Peyer's patch (tissue), 4 donors: ENCODE measurements around the gene KIF23. TPM values are rescaled to one million over a fixed set of nuclear protein-coding genes. Genes with fewer than 3 reads are reported as not detected.

Source experiments
- DNase-seq, 3 donors: peaks; one replicate each; pipeline ENCODE4 v3.0.0-alpha.2; 2017 to 2019
- H3K27ac ChIP-seq, 4 donors: fragments of 200-600 bp; sonication (generic); one replicate each; pipeline ENCODE4 v1.5.1; 2016 to 2019
- H3K27me3 ChIP-seq, 2 donors: fragments of 200-600 bp; sonication (generic); one replicate each; pipeline ENCODE4 v1.5.1; 2019
- H3K36me3 ChIP-seq, 3 donors: fragments of 200-600 bp; sonication (generic); one replicate each; pipeline ENCODE4 v1.5.1; 2016 to 2019
- H3K4me1 ChIP-seq, 4 donors: fragments of 200-600 bp; sonication (generic); one replicate each; pipeline ENCODE4 v1.5.1; 2016 to 2019
- H3K4me3 ChIP-seq, 4 donors: fragments of 200-600 bp; sonication (generic); 1 replicate in 3 of 4; 2 replicates in 1 of 4; pipeline ENCODE4 v1.5.1; 2016 to 2019; ENCODE audit warnings: mild to moderate bottlenecking in 1 of 4
- H3K9me3 ChIP-seq, 4 donors: fragments of 200-600 bp; sonication (generic); one replicate each; pipeline ENCODE4 v1.5.1; 2016 to 2019; ENCODE audit warnings: mild to moderate bottlenecking in 1 of 4
- POLR2A ChIP-seq, 2 donors: fragments of 450-650 bp; IDR thresholded peaks; one replicate each; pipeline ENCODE4 v1.5.1; 2017; ENCODE audit warnings: antibody characterized with exemption in 2 of 2, mild to moderate bottlenecking in 2 of 2, moderate library complexity in 2 of 2
- small RNA-seq, 2 donors: library from RNA; depleted of rRNA; stranded (forward); fragments of <200 nt; gene quantifications; one replicate each; pipeline ENCODE3, GENCODE V24; 2016
- total RNA-seq, 4 donors: library from RNA; depleted of rRNA; stranded (reverse); fragments of >200 nt; gene quantifications; one replicate each; pipeline ENCODE4 v1.1.0, GENCODE V29; 2016
- TF ChIP-seq, protein P1 (sequence below), 6 experiments: fragments of 450-650 bp in 4 of 6; fragments of 200-600 bp in 2 of 6; sonication (generic) in 1 of 6; IDR thresholded peaks; one replicate each; pipeline ENCODE4 v1.5.1; 2017 to 2019; ENCODE audit warnings: antibody characterized with exemption in 6 of 6, mild to moderate bottlenecking in 3 of 6, moderate library complexity in 1 of 6

KIF23 gene
- total RNA-seq, 4 donors from 2014 or later: 2.2 to 33.8 (median 6.0) TPM

DNA sequence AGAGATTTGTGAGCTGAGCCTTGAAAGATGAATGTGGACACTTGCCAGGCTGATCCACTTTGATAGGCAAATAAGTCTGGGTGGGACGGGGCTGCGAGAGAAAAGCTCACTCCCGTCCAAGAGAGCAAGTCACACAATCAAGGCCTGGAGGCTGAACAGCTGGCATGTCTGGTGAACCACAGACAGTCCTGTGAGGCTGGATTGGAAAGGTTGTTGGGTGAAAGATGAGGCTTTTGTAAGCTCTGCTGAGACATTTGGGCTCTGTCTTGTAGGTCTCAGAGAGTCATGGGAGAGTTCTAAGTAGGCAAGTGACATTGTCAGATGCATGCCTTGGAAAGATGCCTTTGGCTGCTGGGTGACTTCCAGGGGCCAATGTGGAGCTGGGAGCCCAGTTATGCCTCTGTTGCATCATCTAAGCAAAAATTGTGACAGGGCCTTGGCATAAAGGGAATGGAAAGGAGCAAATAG, 76.9 kb downstream of the KIF23 start:
- no peaks in the 10 kb centered on the region for H3K27me3 ChIP-seq
- DNase-seq: no peak
- no peak overlapping the region for H3K27ac ChIP-seq
- no peaks in the 10 kb centered on the region for H3K9me3 ChIP-seq
- H3K36me3 ChIP-seq: no peaks in the 10 kb centered on the region
- H3K4me3 ChIP-seq: no peak overlapping the region
- H3K4me1 ChIP-seq: no peaks in the 10 kb centered on the region
- no peak for TF ChIP-seq POLR2A (IDR thresholded peaks at IDR 0.05)
- TF ChIP-seq, protein P1, sequence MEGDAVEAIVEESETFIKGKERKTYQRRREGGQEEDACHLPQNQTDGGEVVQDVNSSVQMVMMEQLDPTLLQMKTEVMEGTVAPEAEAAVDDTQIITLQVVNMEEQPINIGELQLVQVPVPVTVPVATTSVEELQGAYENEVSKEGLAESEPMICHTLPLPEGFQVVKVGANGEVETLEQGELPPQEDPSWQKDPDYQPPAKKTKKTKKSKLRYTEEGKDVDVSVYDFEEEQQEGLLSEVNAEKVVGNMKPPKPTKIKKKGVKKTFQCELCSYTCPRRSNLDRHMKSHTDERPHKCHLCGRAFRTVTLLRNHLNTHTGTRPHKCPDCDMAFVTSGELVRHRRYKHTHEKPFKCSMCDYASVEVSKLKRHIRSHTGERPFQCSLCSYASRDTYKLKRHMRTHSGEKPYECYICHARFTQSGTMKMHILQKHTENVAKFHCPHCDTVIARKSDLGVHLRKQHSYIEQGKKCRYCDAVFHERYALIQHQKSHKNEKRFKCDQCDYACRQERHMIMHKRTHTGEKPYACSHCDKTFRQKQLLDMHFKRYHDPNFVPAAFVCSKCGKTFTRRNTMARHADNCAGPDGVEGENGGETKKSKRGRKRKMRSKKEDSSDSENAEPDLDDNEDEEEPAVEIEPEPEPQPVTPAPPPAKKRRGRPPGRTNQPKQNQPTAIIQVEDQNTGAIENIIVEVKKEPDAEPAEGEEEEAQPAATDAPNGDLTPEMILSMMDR (IDR thresholded peaks at IDR 0.05): no peak

DNA sequence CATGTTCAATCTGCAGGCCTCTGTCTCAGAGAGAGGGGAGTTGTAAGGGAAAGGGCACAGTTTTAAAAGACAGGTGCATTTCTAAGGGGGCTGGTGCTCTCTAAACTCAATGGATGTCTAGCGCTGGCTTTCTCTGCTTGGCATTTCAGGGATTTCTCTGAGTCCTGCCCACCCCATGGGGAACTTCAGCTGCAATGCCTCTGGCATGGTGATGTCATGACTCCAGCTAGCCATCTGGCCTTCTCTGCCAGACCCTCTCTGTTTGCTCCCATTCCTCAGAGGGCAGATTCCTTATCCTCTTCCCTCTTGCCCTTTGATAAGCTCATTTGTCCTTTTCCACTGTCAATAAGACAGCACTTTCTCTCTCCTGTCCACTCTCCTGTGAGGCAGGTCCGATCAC, 79.3 kb downstream of the KIF23 start:
- no peaks in the 10 kb centered on the region for H3K9me3 ChIP-seq
- no peaks in the 10 kb centered on the region for H3K36me3 ChIP-seq
- H3K4me3 ChIP-seq: no peak overlapping the region
- TF ChIP-seq POLR2A (IDR thresholded peaks at IDR 0.05): no peak
- TF ChIP-seq, protein P1 (IDR thresholded peaks at IDR 0.05): no peak
- no peak overlapping the region for H3K27ac ChIP-seq
- no peaks in the 10 kb centered on the region for H3K4me1 ChIP-seq
- H3K27me3 ChIP-seq: no peaks in the 10 kb centered on the region
- no peak for DNase-seq

DNA sequence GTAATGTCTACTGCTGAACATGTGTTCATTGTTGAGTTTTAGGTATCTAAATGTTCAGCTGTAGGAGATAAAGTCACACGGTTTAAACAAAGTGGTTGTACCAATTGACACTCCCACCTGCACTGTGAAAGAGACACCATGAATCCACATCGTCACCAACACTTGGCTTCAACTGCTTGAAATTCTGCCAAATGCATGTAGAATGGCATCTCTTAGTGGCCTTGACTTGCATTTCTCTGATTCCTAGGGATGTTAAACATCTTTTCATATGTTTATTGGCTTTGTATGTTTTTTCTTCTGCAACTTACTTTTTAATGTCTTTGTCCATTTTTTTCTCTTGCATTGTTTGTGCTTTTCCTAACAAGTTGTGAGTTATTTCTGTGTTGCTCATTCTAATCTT, 81.9 kb downstream of the KIF23 start:
- H3K36me3 ChIP-seq: no peaks in the 10 kb centered on the region
- H3K9me3 ChIP-seq: no peaks in the 10 kb centered on the region
- no peaks in the 10 kb centered on the region for H3K27me3 ChIP-seq
- DNase-seq: no peak
- H3K4me3 ChIP-seq: no peak overlapping the region
- no peak overlapping the region for H3K27ac ChIP-seq
- H3K4me1 ChIP-seq: no peaks in the 10 kb centered on the region
- TF ChIP-seq, protein P1 (IDR thresholded peaks at IDR 0.05): no peak
- TF ChIP-seq POLR2A (IDR thresholded peaks at IDR 0.05): no peak

DNA sequence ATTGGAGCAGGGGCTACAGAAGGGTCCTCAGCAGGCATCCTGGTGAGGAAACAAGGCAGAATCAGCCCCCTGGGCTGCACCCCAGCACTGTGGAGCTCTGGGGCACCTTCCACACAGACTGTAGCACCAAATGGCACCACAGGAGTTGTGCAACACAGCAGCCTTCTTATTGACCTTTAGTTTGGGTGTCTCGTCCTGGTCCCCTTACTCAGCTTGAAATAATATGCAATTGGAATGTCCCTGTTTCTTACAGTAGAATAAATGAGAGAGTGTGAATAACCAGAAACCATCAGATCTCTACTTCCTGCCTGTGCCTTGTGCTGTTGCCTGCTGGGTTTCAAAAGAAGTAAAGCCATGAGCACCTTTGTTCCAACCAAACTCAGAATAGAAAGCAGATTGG, 82.9 kb downstream of the KIF23 start:
- no peaks in the 10 kb centered on the region for H3K36me3 ChIP-seq
- no peaks in the 10 kb centered on the region for H3K27me3 ChIP-seq
- H3K4me1 ChIP-seq: no peaks in the 10 kb centered on the region
- no peaks in the 10 kb centered on the region for H3K9me3 ChIP-seq
- no peak for TF ChIP-seq POLR2A (IDR thresholded peaks at IDR 0.05)
- TF ChIP-seq, protein P1 (IDR thresholded peaks at IDR 0.05): no peak
- no peak overlapping the region for H3K4me3 ChIP-seq
- DNase-seq: no peak
- H3K27ac ChIP-seq: no peak overlapping the region

DNA sequence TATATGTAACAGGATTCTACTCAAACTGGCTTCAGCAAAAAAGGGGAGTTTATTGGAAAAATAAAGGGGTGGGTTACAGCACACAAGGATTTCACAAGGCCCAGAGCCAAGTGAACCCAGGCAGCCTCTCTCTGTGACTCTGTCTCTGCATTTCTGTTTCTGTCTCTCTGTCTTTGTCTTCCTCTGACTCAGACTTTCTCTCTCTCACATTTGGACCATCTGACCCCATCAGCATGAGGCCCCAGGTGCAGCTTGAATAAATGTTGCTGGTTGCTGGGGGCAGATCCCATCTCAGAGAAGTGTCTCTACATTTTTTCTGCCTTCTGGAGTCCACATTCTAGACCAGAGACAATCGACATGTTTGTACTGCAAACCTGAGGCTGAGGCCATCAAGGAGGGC, 83.5 kb downstream of the KIF23 start:
- Histone ChIP-seq H3K9me3 (no peaks in the 10 kb centered on the region), H3K27ac (no peak overlapping the region), H3K36me3 (no peaks in the 10 kb centered on the region), H3K4me1 (no peaks in the 10 kb centered on the region), H3K27me3 (no peaks in the 10 kb centered on the region), H3K4me3 (no peak overlapping the region)
- no peak for DNase-seq
- no peak for TF ChIP-seq POLR2A (IDR thresholded peaks at IDR 0.05)
- TF ChIP-seq, protein P1 (IDR thresholded peaks at IDR 0.05): no peak

Small RNAs within 50 kb of the gene (small RNA-seq; reads per million reads assigned to genes)
- 0 reads per million in 2 donors for gene RF00012

Other genes with a start within 250 kb of the KIF23 start
- gene PAQR5, start 115.4 kb upstream of the KIF23 start, total RNA-seq: 10 to 100 TPM; 19.4 to 30.5 (median 24.5) TPM
- 100 to 1,000 TPM; 245 to 770 (median 386) TPM for gene RPLP1, start 38.5 kb downstream of the KIF23 start, total RNA-seq